NOMO-1 treated with DMSO at 0.1 percent for 48 hours (cell line): ENCODE data around the gene MAST1.
"Not testable (repeated sequence)": the region's sequence is repeated elsewhere in the genome, so short reads cannot be mapped to it uniquely, and the experiment has no call there.

Experiments
- DNase-seq: peaks from one replicate; lab custom pipeline; 2025; ENCODE audit not compliant: unreplicated experiment; lab: John Stamatoyannopoulos, UW

The MAST1 gene

GRCh38 chr19:12800923-12801465 is 37.3 kb upstream of the MAST1 start:
- DNase-seq = no peak

GRCh38 chr19:12801466-12802266 is 36.6 kb upstream of the MAST1 start, which contains the start of the genes PRDX2 and THSD8:
PRDX2 (minus strand) TSS chr19:12801800; CDS start chr19:12801261, 539 bp downstream.
THSD8 (plus strand) TSS chr19:12802069; CDS start chr19:12802072, 3 bp downstream.
- DNase-seq = peak; percentile 66

- no peak for DNase-seq
Observed at GRCh38 chr19:12802267-12803106, 35.8 kb upstream of the MAST1 start.

- no peak for DNase-seq
Observed at GRCh38 chr19:12804051-12804450, 34.3 kb upstream of the MAST1 start.

- peak; percentile 87 for DNase-seq
Observed at GRCh38 chr19:12806242-12807081, 31.9 kb upstream of the MAST1 start, which contains the start of gene RNASEH2A. RNASEH2A (plus strand) TSS chr19:12806584; CDS start chr19:12806674, 90 bp downstream.

GRCh38 chr19:12815088-12815487 is 23.2 kb upstream of the MAST1 start:
- DNase-seq = no peak

- not testable (repeated sequence) for DNase-seq
Observed at GRCh38 chr19:12817188-12817587, 21.1 kb upstream of the MAST1 start.

- not testable (repeated sequence) for DNase-seq
Observed at GRCh38 chr19:12817810-12818209, 20.5 kb upstream of the MAST1 start.

- no peak for DNase-seq
Observed at GRCh38 chr19:12821761-12822160, 16.6 kb upstream of the MAST1 start.

GRCh38 chr19:12825254-12826131 is 12.8 kb upstream of the MAST1 start:
- no peak for DNase-seq

GRCh38 chr19:12828494-12828893 is 9.8 kb upstream of the MAST1 start:
- DNase-seq = peak; percentile 45

- DNase-seq = no peak
Observed at GRCh38 chr19:12833418-12833737, 4.9 kb upstream of the MAST1 start.

GRCh38 chr19:12833738-12834565 is 4.4 kb upstream of the MAST1 start:
- no peak for DNase-seq

GRCh38 chr19:12834566-12834943 is 3.8 kb upstream of the MAST1 start, which contains the start of gene RTBDN:
RTBDN (minus strand) TSS chr19:12834579; CDS start chr19:12829979, 4,600 bp downstream.
- DNase-seq = no peak

GRCh38 chr19:12834976-12835757 is 3.1 kb upstream of the MAST1 start:
- no peak for DNase-seq

- no peak for DNase-seq
Observed at GRCh38 chr19:12836529-12836863, 1.8 kb upstream of the MAST1 start.

- DNase-seq = no peak
Observed at GRCh38 chr19:12837225-12837624, 1.1 kb upstream of the MAST1 start.
